HG03571 (cell line): ENCODE data around the gene UBR3.
"Not testable (repeated sequence)": the region's sequence is repeated elsewhere in the genome, so short reads cannot be mapped to it uniquely, and the experiment has no call there.

Source experiments
- ATAC-seq: cut with Tn5 transposase; IDR thresholded peaks from one replicate; pipeline ENCODE4 v1.9.1; 2021; ENCODE audit not compliant: unreplicated experiment

Gene UBR3

DNA sequence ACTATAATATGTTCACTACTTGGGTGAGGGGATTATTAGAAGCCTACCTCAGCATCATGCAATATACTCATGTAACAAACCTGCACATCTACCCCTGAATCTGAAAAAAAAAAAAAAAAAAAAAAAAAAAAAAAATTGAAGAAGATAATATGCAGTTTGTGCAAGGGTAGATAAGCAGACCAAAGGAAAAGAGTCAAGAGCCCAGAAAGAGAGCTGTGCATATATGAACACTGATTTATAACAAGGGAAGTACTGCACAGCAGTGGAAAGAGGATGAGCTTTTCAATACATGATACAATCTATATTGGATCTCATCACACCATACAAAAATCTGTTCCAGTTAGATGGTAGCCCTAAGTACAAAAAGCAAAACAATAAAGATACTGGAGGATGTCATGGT lies 268.1 kb downstream of the UBR3 start:
- ATAC-seq, result no peak

DNA sequence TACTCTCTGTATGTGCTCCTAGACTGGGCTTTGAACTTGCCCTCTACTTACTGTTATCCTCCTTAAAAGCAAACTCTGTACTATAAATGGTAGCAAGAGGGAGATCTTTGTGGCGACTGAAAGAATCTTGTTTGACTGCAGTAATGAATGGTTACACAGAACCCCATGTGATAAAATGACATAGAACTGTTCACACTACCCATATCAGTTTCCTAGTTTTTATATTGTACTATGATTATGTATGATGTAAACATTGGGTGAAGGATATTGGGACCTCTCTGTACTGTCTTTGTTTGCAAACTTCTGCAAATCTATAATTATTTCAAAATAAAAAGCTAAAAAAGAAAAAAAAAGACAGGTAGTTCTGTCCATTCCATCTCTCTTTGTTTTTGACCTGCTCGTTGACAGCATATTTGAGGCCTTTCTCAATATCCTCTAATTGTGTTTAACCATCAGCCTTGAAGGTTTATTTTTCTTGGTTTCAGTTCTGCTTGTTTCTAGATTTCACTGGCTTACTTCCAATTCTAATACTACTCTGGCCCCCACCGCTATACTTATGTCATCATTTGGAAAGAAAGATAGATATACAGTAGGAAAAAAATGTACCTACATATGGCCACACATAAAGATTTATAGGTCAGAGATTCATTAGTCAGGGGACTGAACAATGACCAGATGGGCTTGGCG lies 271.5 kb downstream of the UBR3 start:
- no peak for ATAC-seq

DNA sequence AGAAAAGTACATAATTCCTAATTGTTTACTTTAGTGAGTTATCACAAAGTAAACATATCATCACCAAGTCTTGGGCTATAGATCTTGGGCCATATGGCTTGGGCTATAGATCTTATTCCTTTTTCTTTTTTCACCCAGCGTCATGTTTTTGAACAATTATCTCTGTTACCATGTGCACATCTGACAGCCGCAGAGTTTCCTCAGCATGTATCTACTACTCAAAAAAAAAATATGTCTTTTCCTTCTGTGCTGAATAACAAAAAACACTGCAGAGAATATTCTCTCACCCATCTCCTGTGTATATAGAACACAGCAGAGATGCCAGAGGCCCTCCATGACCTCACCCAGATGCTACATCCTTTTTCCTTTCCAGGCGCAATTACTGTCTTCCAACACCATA lies 274.5 kb downstream of the UBR3 start:
- no peak for ATAC-seq

DNA sequence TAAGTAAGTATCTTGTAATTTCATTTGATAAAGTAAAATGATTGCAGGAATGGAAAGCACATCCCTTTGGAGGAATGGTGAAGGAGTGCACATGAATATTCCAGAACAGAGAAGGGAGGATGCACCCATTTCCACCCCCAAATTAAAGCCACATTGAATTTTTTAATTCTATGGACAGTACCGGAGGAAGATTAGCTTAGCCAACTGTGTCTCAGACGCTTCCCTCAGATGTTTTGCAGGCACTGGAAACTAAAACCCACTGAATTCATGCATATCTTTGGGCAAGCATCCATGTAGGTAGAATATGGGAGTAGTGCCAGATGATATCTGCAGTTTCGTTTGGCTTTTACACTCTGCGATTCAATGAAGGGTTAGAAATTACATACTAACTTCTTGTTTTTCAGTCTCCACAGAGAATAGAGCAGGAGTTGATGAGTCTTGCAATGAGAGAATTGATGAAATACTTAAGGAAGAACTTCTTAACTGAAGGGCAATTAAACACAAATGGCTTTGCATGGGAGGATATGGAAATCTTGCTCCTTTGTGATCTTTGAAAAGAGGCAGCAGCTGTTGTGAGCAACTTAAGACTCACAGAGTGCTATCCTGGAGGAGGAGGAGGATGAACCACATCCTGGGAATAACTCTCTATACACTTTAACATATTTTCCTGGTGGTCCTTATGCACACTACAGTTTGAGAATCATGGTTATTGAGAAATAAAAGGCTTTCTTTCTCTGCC lies 279.0 kb downstream of the UBR3 start:
- no peak for ATAC-seq

DNA sequence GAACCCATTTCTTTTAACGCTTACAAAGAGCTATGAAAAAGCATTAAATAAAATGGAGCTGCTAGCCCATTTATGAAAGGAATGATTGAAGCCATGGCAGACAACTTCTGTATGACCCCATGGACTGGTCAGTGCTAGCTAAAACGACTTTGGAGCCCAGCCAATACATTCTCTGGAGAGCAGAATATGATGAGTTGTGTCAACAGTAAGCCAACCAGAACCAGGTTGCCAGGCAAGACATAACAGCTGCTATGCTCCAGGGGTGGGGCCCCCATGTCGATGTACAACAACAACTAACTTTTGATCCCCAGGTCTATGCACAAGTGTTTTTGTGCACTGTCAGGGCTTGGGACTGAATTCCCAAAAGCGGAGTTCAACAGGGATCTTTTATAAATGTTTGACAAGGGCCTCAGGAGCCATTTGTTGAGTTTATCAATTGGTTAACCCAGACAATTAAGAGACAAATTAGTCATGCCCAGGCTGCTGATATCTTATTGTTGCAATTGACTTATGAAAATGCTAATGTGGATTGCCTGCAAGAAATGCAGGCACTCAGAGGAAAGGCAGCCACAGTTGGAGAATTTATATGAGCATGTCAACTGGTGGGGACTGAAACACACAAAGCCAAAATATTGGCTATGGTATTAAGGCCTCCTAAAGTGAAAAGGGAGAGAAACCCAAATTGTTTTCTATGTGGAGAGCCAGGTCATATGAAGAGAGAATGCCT lies 286.1 kb downstream of the UBR3 start:
- ATAC-seq, result no peak

DNA sequence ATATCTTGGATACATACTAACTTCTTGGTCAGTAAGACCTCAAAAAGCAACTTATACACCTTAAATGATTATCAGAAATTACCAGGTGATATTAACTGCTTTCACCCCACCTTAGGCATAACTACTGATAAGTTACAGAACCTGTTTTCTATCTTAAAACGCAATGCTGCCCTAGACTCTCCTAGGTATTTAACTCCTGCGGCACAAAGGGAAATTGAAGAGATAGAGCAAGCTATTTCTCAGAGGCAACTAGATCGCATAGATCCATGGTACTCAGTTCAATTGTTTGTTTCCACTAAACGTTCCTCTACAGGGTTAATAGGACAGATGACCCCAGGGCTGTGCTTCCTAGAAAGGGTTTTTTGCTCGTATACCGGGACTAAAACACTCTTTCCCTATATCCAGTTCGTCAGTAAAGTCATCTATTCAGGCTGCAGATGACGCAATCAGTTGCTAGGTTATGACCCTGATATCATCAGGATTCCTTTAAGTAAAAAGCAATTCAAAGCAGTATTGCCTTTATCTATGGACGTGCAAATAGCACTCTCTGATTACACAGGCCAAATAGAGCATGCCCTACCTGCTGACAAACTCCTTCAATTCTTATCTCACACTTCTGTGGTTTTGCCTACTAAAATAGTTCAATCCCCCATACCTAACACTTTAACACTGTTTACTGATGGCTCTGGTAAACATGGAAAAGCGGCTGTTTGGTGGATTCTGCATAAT lies 288.4 kb downstream of the UBR3 start:
- ATAC-seq, result no peak

DNA sequence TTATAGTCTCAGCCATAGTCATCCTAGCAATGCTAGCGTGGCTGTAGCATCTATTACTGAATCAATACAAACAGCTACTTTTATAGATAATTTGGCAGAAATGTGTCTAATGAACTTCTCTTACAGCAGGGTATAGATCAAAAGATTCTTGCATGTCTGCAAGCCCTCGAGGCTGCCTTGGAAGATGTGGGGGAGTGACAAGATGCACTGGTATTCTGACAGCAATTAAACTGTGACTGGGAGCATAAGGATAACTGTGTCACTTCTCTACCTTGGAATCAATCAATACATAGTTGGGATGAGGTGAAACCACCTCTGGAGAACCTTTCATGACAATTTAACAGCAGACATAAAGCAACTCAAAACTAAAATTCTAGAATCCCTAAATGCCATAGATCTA lies 291.4 kb downstream of the UBR3 start:
- no peak for ATAC-seq

DNA sequence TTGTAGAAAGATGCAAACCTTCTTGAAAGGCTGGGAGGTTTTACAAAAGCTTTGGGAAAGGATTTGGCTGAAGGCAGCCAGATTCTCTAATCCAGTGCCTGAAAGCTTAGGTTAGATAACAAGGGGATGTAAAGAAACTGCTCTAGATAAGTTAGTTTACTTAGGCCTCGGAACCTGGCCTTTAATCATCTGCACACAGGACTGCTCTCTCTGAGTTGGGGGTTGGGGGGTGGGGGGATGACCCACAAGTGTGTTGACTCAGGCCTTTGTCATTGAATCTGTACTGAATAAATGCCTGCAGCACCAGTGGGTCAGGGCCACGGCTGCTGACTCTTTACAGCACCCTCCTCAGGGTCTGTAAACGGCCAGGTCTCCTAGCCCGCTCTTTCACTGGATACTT lies 292.1 kb downstream of the UBR3 start:
- not testable (repeated sequence) for ATAC-seq

DNA sequence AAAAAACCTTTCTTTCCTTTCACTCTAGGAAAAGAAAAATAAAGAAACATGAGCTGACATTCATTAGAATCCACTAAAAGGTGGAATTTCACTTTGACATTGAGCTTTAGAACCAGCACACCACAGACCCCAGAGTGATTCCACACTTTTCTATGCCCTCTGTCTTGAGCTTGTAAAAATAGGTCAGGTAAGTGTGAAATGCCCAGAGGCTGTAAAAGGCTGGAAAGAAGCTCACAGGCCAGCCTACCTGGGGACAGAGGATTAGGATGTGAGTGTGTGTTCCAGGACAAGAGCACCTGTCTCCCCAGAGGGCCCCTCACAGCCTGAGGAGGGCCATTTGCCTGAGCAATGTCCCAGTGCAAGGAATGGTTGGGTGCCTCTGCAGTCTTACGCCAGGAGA lies 294.4 kb downstream of the UBR3 start:
- ATAC-seq, result no peak

DNA sequence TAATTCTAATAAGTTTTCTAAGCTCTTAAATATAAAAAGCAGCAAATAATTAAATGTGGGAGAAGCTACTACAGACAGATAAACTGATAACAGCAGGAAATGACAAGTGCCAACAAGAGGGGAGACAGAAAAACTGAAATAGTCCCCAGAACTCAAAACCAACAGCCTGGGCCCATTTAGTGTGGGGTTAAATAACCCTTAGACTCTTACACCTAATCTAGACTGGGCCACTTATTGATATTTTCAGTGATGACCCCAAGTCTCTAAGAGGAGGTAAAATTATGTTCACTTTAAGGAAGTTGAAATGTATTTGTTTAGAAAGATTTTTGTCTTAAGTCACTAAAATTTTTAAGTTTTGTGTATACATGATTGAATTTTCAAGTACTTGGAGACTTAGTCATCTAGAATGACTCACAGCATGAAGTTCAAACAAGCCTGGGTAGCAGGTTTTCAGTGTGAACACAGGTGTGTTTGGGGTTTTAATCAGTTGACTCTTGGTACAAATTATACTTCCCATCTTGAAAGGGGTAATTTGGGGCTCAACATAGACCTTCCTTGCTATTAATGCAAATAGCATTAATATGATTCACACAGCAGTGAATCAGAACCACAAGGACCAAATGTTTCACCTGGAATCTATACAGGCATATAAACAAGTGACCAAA lies 295.8 kb downstream of the UBR3 start:
- ATAC-seq, result no peak

DNA sequence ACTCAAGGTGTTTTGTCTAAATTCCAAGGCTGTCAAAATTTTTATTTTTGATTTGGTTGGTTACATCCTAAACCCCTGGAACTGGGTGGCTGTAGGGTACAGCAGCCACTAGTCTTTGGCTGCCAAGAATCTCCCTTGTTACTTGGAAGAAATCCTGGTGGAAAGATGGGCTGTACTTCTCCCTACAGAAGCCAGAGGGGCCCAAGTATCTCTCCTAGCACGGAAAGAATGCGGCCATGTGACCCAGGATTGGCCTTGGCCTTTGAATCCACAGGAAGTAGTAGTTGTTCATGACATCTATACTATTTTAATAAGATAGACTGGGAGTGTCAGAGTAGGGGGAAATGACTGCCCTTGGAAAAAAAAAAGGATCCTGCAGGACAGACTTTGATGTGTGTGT lies 296.3 kb downstream of the UBR3 start:
- no peak for ATAC-seq

DNA sequence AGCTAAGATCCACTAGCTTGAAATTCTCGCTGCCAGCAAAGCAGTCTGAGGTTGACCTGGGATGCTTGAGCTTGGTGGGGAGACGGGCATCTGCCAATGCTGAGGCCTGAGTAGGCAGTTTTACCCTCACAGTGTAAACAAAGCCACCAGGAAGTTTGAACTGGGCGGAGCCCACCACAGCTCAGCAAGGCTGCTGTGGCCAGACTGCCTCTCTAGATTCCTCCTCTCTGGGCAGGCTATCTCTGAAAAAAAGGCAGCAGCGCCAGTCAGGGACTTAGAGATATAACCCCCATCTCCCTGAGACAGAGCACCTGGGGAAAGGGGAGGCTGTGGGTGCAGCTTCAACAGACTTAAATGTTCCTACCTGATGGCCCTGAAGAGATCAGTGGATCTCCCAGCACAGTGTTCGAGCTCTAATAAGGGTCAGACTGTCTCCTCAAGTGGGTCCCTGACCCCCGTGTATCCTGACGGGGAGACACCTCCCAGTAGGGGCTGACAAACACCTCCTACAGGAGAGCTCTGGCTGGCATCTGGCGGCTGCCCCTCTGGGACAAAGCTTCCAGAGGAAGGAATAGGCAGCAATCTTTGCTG lies 299.0 kb downstream of the UBR3 start:
- not testable (repeated sequence) for ATAC-seq
